Astrocyte (in vitro differentiated cells and primary cell): ENCODE measurements around the gene GLYR1. TPM values are rescaled to one million over a fixed set of nuclear protein-coding genes. Genes with fewer than 3 reads are reported as not detected.

Source experiments
- DNase-seq: peaks from one replicate; pipeline ENCODE4 v3.0.0-alpha.2; 2010; ENCODE audit warnings: low read depth
- FAIRE-seq: peaks from 2 replicates; lab custom pipeline; 2011; peaks lifted over from hg19 to GRCh38; lab: Jason Lieb, UNC
- H2AFZ ChIP-seq: 2 replicates; pipeline ENCODE4 v1.6.0; 2012; ENCODE audit warnings: low read depth, low read length, inconsistent platforms
- H3K27ac ChIP-seq: 2 replicates; pipeline ENCODE4 v1.5.1; 2011; ENCODE audit warnings: low read depth, low read length, inconsistent platforms
- H3K27me3 ChIP-seq: 2 replicates; pipeline ENCODE4 v1.6.0; 2011; ENCODE audit warnings: low read length, inconsistent platforms; ENCODE audit not compliant: insufficient read depth
- H3K36me3 ChIP-seq: 2 replicates; pipeline ENCODE4 v1.5.1; 2011; ENCODE audit warnings: low read length, inconsistent platforms; ENCODE audit not compliant: insufficient read depth
- H3K4me1 ChIP-seq: 2 replicates; pipeline ENCODE4 v1.5.1; 2011; ENCODE audit warnings: low read length, inconsistent platforms; ENCODE audit not compliant: insufficient read depth
- H3K4me2 ChIP-seq: 2 replicates; pipeline ENCODE4 v1.6.0; 2012; ENCODE audit warnings: low read length, inconsistent platforms
- H3K4me3 ChIP-seq: 2 replicates; pipeline ENCODE4 v1.5.1; 2011; ENCODE audit warnings: low read depth, mild to moderate bottlenecking, low read length, inconsistent platforms; ENCODE audit not compliant: insufficient read depth
- H3K79me2 ChIP-seq: 2 replicates; pipeline ENCODE4 v1.6.0; 2012; ENCODE audit warnings: mild to moderate bottlenecking, low read length, inconsistent platforms; ENCODE audit not compliant: insufficient read depth
- H3K9ac ChIP-seq: 2 replicates; pipeline ENCODE4 v1.6.0; 2012; ENCODE audit warnings: mild to moderate bottlenecking, low read length, inconsistent platforms
- H3K9me3 ChIP-seq: 2 replicates; pipeline ENCODE4 v1.5.1; 2012; ENCODE audit warnings: low read depth, mild to moderate bottlenecking, low read length, inconsistent platforms; ENCODE audit not compliant: insufficient read depth
- H4K20me1 ChIP-seq: 2 replicates; pipeline ENCODE4 v1.6.0; 2012; ENCODE audit warnings: low read length, inconsistent platforms; ENCODE audit not compliant: insufficient read depth
- H3K27ac Mint-ChIP-seq: one replicate; pipeline ENCODE4 v1.8.0; 2021; ENCODE audit warnings: mild to moderate bottlenecking, mixed read lengths; ENCODE audit not compliant: unreplicated experiment
- H3K27me3 Mint-ChIP-seq: one replicate; pipeline ENCODE4 v1.8.0; 2021; ENCODE audit warnings: low read depth, mixed read lengths; ENCODE audit not compliant: unreplicated experiment
- H3K36me3 Mint-ChIP-seq: one replicate; pipeline ENCODE4 v1.8.0; 2021; ENCODE audit warnings: low read depth, mixed read lengths; ENCODE audit not compliant: unreplicated experiment
- H3K4me1 Mint-ChIP-seq: one replicate; pipeline ENCODE4 v1.8.0; 2021; ENCODE audit warnings: low read depth, mixed read lengths; ENCODE audit not compliant: unreplicated experiment
- H3K4me3 Mint-ChIP-seq: one replicate; pipeline ENCODE4 v1.8.0; 2021; ENCODE audit warnings: mild to moderate bottlenecking, moderate library complexity, mixed read lengths; ENCODE audit not compliant: unreplicated experiment
- H3K9me3 Mint-ChIP-seq: one replicate; pipeline ENCODE4 v1.8.0; 2021; ENCODE audit warnings: mild to moderate bottlenecking, mixed read lengths; ENCODE audit not compliant: unreplicated experiment
- CTCF ChIP-seq: IDR thresholded peaks from 2 replicates; pipeline ENCODE4 v1.5.1; 2011; ENCODE audit warnings: low read depth, mild to moderate bottlenecking, inconsistent platforms, low read length, moderate library complexity; ENCODE audit not compliant: insufficient read depth
- EZH2 ChIP-seq: IDR thresholded peaks from 2 replicates; pipeline ENCODE4 v1.6.1; 2012; ENCODE audit warnings: mild to moderate bottlenecking, low read length, inconsistent platforms; ENCODE audit not compliant: insufficient read depth
- total RNA-seq: library from RNA; stranded (reverse); gene quantifications from 2 replicates; pipeline ENCODE4 v1.2.1, GENCODE V29; 2021

Gene GLYR1
- total RNA-seq, 1 donor from 2014 or later = 77.8 TPM

GRCh38 chr16:4894276-4895150, 47.4 kb upstream of the GLYR1 start:
- peaks cover 5% of the 10 kb centered on the region for H4K20me1 ChIP-seq
- Mint-ChIP-seq H3K9me3 (peaks cover 4% of the 10 kb centered on the region), H3K27me3 (no peaks in the 10 kb centered on the region), H3K27ac (no peak overlapping the region), H3K4me1 (no peaks in the 10 kb centered on the region), H3K36me3 (peaks cover 9% of the 10 kb centered on the region), H3K4me3 (no peak overlapping the region)
- FAIRE-seq = no peak
- H3K27ac ChIP-seq = no peak overlapping the region
- no peak overlapping the region for H3K4me3 ChIP-seq
- H2AFZ ChIP-seq = no peak overlapping the region
- H3K36me3 ChIP-seq = no peaks in the 10 kb centered on the region
- H3K4me2 ChIP-seq = no peak overlapping the region
- TF ChIP-seq EZH2 = no peak
- no peak for TF ChIP-seq CTCF
- H3K27me3 ChIP-seq = no peaks in the 10 kb centered on the region
- peaks cover 11% of the 10 kb centered on the region for H3K4me1 ChIP-seq
- DNase-seq = no peak
- no peaks in the 10 kb centered on the region for H3K79me2 ChIP-seq
- H3K9ac ChIP-seq = no peak overlapping the region
- no peaks in the 10 kb centered on the region for H3K9me3 ChIP-seq

GRCh38 chr16:4893103-4893862, 46.2 kb upstream of the GLYR1 start:
- Mint-ChIP-seq H3K9me3 (peaks cover under 1% of the 10 kb centered on the region), H3K4me1 (no peaks in the 10 kb centered on the region), H3K4me3 (no peak overlapping the region), H3K27ac (no peak overlapping the region), H3K27me3 (no peaks in the 10 kb centered on the region), H3K36me3 (peaks cover 10% of the 10 kb centered on the region)
- Histone ChIP-seq H3K9ac (no peak overlapping the region), H3K79me2 (no peaks in the 10 kb centered on the region), H3K4me3 (no peak overlapping the region), H2AFZ (no peak overlapping the region), H3K4me2 (no peak overlapping the region), H3K4me1 (peaks cover 11% of the 10 kb centered on the region), H3K27me3 (no peaks in the 10 kb centered on the region), H3K36me3 (no peaks in the 10 kb centered on the region), H3K9me3 (no peaks in the 10 kb centered on the region), H4K20me1 (peaks cover 7% of the 10 kb centered on the region), H3K27ac (no peak overlapping the region)
- no peak for DNase-seq
- TF ChIP-seq CTCF = no peak
- TF ChIP-seq EZH2 = no peak
- FAIRE-seq = no peak
